DMS79 (cell line): ENCODE data around the gene LGALS7.
"Not testable (repeated sequence)": the region's sequence is repeated elsewhere in the genome, so short reads cannot be mapped to it uniquely, and the experiment has no call there.

ENCODE experiments used
- DNase-seq: peaks from one replicate; lab custom pipeline; 2025; lab: John Stamatoyannopoulos, UW

Gene LGALS7

GRCh38 chr19:38770949-38771275, 2.4 kb downstream of the LGALS7 start:
- DNase-seq: not testable (repeated sequence)

DNA sequence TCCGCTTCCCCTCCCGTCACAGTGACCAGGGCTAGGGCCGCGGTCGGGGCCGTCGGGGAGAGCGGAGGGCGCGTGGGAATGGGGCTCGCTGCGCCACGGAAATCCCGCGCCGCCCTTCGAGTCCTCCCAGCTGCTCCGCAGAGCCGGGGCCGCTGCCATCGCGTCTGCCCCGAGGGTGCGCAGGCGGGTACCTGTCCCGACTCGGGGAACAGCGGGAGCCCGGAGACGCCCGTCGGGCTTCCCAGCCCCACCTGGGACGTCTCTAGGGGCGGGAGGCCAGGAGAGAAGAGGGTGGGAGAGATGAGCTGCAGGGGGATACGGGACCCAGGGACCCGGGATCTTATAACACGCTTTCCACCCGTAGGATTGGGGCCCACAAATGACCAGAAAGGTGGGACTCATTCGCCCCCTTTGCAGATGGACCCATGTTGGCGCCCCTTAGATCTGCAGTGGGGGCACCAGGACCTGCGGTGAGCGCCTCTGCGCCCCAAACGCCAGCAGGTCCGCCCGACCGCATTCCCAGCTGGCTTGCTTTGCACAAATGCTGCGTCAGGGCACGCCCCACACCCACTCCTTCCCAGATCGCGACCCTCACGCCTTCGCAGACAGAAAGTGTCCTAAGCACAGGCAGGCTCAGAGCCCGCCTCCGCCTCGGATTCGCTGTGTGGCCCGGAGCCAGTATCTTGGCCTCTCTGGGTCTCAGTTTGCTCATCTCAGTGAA, 2.9 kb downstream of the LGALS7 start:
- not testable (repeated sequence) for DNase-seq

DNA sequence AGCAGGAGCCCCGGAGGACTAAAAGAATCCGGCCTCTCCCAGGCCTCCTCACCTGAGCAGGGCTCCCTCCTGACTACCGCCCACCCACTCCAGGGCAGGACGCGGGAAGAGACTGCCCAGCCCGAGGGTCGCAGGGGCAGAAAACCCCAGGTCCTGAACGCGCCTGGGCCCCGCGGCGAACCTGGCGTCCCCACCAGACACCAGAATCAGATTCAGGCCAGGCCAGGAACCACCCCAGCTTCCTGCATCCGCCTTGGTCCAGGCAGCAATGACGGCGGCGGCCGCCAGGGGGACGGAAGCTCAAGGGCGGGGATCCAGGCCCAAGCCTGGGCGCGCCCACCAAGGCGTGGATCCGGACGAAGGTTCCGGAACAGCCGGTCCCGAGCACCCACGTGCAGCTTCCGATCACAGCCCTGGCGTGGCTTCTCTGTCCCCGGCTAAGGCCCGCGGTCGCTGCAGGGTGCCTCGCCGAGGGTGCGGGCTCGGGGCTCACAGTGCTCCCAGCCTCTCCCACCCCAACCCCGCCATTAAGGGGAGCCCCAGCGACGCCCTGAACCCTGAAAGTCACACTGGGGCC, 3.6 kb downstream of the LGALS7 start:
- DNase-seq: no peak

DNA sequence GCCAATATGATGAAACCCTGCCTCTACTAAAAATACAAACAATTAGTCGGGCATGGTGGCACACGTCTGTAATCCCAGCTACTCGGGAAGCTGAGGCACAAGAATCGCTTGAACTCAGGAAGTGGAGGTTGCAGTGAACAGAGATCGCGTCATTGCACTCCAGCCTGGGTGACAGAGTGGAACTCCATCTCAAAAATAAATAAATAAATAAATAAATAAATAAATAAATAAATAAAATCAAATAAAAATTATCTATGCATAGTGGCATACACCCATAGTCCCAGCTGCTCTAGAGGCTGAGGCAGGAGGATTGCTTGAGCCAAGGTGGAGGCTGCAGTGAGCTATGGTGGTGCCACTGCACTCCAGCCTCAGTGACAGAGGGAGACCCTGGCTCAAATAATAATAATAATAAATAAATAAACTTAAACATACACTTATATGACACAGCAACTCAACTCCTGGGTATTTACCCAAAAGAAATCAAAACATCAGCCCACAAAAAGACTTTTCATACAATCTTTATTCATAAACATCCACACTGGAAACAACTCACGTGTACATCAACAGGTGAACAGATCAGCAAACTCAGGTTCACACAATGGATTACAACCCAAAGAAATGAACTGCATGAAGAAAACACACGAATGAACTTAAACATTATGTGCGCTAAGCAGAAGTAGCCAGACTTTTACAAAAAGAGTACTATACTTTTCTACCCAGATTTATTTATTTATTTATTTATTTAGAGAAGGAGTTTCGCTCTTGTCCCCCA, 6.9 kb downstream of the LGALS7 start:
- DNase-seq: no peak

DNA sequence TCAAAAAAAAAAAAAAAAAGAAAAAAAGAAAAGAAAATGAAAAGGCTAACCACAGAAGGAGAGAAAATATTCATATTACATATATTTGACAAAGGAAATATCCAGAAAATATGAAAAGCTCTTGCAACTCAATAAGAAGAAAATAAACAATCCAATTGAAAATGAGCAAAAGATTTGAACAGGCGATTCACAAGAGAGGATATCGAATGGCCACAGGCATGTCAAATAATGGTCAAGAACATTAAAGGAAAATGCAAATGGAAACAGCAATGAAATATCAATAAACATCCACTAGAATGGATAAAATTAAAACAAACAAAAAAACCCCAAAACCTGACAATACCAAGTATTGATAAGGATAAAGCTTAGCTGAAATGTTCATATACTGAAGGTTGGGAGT, 8.1 kb downstream of the LGALS7 start:
- DNase-seq: no peak

GRCh38 chr19:38763795-38764220, 9.5 kb downstream of the LGALS7 start:
- no peak for DNase-seq

- not testable (repeated sequence) for DNase-seq
Measured at GRCh38 chr19:38761884-38762389, 11.4 kb downstream of the LGALS7 start.

DNA sequence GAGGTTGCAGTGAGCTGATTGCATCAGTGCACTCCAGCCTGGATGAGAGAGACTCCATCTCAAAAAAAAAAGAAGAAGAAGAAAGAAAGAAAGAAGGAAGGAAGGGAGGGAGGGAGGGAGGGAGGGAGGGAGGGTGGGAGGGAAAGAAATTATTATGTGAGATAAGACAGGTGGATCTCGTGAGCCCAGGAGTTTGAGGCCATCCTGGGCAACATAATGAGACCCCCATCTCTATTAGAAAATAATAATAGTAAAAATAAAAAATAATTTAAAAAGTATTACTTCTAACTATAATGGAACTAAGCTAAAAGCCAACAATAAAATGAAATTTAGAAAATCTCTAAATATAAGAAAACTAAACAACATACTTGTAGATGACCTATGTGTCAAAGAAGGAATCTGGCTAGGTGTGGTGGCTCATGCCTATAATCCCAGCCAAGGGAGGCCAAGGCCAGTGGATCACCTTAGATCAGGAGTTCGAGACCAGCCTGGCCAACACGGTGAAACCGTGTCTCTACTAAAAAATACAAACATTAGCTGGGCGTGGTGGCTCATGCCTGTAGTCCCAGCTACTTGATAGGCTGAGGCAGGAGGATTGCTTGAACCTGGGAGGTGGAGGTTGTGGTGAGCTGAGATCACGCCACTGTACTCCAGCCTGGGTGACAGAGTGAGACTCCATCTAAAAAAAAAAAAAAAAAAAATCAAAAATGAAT, 12.4 kb downstream of the LGALS7 start:
- not testable (repeated sequence) for DNase-seq

- peak; percentile 4 for DNase-seq
Measured at GRCh38 chr19:38759590-38760003, 13.7 kb downstream of the LGALS7 start.

DNA sequence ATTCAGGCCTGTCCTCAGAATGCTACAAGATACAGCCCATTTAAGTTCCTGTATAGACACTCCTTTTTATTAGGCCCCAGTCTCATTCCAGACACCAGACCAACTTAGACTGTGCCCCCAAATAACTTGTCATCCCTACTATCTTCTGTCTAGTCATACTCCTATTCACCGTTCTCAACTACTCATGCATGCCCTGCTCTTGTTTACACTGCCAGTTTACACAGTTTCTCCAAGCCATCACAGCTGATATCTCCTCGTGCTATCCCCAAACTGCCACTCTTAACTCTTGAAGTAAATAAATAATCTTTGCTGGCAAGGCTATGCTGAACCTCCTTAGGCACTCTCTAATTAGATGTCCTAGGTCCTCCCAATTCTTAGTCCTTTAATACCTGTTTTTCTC, 19.1 kb downstream of the LGALS7 start:
- not testable (repeated sequence) for DNase-seq

GRCh38 chr19:38753783-38754182, 19.5 kb downstream of the LGALS7 start:
- DNase-seq: not testable (repeated sequence)

GRCh38 chr19:38745316-38745715, 28.0 kb downstream of the LGALS7 start:
- DNase-seq: no peak

- DNase-seq: no peak
Measured at GRCh38 chr19:38744874-38745273, 28.4 kb downstream of the LGALS7 start.

GRCh38 chr19:38744298-38744681, 29.0 kb downstream of the LGALS7 start, which contains the start of gene CAPN12:
Gene CAPN12, minus strand, starts transcription at chr19:38744474. Its CDS starts 309 bp downstream, at chr19:38744165.
- DNase-seq: no peak

DNA sequence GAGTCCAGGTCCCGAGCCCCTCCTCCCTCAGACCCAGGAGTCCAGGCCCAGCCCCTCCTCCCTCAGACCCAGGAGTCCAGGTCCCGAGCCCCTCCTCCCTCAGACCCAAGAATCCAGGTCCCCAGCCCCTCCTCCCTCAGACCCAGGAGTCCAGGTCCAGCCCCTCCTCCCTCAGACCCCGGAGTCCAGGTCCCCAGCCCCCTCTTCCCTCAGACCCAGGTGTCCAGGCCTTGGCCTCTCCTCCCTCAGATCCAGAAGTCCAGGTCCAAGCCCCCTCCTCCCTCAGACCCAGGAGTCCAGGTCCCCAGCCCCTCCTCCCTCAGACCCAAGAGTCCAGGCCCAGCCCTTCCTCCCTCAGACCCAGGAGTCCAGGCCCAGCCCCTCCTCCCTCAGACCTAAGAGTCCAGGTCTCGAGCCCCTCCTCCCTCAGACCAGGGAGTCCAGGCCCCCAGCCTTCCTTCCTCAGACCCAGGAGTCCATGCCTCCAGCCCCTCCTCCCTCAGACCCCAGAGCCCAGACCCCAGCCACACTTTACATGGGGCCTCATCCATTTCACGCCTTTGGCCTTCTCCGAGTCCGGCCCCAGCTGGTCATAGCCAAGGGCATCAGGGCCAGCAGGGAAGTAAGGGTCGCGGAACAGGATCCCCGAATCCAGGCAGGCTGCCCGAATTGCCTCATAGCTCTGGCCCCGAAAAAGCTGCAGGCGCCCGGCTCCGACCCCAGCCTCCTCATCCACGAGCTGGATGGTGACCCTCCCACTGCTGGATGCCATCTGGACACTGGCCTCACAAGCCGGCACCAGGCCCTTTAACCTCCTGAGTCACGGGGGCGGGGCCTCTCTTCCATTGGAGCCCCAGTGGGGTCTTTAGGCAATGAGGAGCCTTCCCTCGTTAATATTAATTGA, 29.7 kb downstream of the LGALS7 start:
- DNase-seq: no peak

- no peak for DNase-seq
Measured at GRCh38 chr19:38742906-38743305, 30.4 kb downstream of the LGALS7 start.

- DNase-seq: no peak
Measured at GRCh38 chr19:38742296-38742695, 31.0 kb downstream of the LGALS7 start.

DNA sequence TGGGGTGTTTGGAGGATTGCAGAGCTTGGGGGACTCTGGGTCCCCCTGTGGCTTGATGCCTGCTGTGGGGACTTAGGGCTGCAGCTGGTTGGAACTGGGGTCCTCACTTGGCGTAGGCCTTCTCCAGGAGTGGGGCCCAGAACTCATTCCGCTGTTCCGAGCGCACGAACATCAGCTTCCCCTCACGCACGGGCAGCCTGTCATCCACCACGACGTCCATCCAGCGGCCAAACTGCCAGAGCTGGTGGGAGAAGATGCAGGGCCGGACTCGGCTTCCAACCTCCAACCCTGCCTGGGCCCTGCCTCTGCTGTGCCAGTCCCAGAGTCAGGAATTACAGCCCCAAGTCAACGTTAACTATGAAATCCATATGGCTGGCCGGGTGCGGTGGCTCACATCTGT, 31.6 kb downstream of the LGALS7 start:
- DNase-seq: no peak

DNA sequence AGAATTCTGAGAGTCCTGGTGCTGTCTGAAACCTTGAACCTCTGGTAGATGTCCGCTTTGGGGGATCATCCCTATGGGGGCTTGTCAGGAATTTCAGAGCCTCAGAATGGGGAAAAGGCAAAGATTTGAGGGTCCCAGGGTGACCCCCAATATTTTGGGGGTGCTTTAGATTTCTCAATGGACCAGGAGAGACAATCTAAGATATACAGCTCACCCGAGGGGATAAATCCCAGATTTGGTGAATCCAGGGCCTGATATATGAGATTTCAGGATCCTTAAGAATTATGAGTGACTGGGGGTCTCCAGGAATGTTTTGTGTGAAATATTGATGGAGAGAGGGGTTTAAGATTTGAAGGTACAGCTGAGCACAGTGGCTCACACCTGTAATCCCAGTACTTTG, 32.4 kb downstream of the LGALS7 start:
- no peak for DNase-seq

DNA sequence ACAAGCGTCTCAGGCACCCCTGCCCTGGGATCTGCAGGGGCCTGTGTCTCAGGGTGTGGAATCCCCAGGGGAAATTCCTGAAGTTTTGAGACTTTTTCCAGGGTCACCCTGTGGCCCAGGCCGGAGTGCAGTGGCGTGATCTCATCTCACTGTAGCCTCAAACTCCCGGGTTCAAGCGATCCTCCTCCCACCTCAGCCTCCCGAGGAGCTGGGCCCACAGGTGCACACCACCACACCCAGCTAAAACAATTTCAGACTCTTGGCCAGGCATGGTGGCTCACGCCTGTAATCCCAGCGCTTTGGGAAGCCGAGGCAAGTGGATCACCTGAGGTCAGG, 33.1 kb downstream of the LGALS7 start:
- no peak for DNase-seq
